Panc1 (cell line): ENCODE results near the gene GADD45A.

ENCODE experiments used
- POLR2AphosphoS5 ChIP-seq: IDR thresholded peaks from 2 replicates; pipeline ENCODE4 v1.6.1; 2012; ENCODE audit warnings: mild to moderate bottlenecking, low read depth, low read length, moderate library complexity
- SIN3A ChIP-seq: IDR thresholded peaks from 2 replicates; pipeline ENCODE4 v1.6.1; 2012; ENCODE audit warnings: low read depth, mild to moderate bottlenecking, low read length, moderate library complexity, borderline replicate concordance; ENCODE audit not compliant: insufficient read depth
- TCF7L2 ChIP-seq: IDR thresholded peaks from 2 replicates; pipeline ENCODE4 v1.6.1; 2011; ENCODE audit warnings: mild to moderate bottlenecking, low read depth, low read length, inconsistent platforms
- TF ChIP-seq, protein P1 (sequence below): fragments of 450-650 bp; IDR thresholded peaks from 2 replicates; pipeline ENCODE4 v1.5.1; 2017; ENCODE audit warnings: mild to moderate bottlenecking

GRCh38 chr1:67687198-67687545 is 2.2 kb downstream of the GADD45A start:
- TF ChIP-seq, protein P1, sequence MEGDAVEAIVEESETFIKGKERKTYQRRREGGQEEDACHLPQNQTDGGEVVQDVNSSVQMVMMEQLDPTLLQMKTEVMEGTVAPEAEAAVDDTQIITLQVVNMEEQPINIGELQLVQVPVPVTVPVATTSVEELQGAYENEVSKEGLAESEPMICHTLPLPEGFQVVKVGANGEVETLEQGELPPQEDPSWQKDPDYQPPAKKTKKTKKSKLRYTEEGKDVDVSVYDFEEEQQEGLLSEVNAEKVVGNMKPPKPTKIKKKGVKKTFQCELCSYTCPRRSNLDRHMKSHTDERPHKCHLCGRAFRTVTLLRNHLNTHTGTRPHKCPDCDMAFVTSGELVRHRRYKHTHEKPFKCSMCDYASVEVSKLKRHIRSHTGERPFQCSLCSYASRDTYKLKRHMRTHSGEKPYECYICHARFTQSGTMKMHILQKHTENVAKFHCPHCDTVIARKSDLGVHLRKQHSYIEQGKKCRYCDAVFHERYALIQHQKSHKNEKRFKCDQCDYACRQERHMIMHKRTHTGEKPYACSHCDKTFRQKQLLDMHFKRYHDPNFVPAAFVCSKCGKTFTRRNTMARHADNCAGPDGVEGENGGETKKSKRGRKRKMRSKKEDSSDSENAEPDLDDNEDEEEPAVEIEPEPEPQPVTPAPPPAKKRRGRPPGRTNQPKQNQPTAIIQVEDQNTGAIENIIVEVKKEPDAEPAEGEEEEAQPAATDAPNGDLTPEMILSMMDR, result no peak
- no peak for TF ChIP-seq POLR2AphosphoS5
- TF ChIP-seq SIN3A, result no peak
- no peak for TF ChIP-seq TCF7L2
